Stromal cell of bone marrow (primary cell): Measurements from ENCODE around the gene NUP210.
"Not testable (repeated sequence)": the region's sequence is repeated elsewhere in the genome, so short reads cannot be mapped to it uniquely, and the experiment has no call there.

Experiments
- DNase-seq: peaks from one replicate; pipeline ENCODE4 v3.0.0-alpha.2; 2012; ENCODE audit warnings: low read depth

Gene NUP210

GRCh38 chr3:13429631-13430291 lies 9.6 kb upstream of the NUP210 start:
- DNase-seq: no peak

DNA sequence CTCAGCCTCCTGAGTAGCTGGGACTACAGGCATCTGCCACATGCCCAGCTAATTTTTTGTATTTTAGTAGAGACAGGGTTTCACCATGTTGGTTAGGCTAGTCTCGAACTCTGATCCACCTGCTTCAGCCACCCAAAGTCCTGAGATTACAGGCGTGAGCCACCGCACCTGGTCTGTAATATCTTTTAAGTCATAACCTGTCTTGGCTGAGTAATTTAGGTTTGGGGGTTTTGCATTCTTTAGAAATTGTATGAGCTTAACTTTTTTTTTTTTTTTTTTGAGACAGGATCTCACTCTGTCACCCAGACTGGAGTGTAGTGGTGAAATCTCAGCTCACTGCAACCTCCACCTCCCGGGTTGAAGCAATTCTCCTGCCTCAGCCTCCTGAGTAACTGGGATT lies 8.6 kb upstream of the NUP210 start:
- DNase-seq: not testable (repeated sequence)

DNA sequence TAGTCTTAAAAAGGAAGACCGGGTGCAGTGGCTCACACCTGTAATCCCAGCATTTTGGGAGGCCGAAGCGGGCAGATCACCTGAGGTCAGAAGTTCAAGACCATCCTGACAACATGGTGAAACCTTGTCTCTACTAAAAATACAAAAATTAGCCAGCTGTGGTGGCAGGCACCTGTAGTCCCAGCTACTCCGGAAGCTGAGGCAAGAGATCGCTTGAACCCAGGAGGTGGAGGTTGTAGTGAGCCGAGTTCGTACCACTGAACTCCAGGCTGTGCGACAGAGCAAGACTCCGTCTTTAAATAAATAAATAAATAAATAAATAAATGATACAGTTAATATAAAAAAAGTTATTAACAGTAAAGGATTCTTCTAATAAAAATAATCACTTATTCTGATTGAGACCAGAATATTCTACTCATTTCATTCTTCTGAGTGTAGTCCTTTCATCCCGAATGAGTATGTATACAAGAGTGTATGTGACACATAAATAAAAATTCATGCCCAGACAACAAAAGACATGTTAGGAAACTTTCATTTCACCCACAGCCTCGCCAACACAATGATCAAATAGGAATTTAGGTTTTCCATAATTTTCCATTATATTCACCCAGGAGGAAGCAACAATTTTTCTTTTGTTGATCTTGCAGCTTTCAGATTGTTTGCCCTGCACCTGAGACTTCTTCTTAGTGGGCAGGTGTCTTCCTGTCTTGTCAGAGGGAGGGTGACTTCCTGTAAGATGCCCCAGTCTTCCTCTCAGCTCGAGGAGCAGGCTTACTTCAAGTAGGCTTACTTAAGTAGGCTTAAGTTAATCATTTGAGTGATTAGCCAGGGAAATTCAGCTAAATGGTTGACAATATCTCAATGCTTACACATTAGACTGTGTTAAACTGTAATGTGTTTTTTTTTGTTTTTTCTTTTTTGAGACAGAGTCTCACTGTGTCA lies 7.8 kb upstream of the NUP210 start:
- no peak for DNase-seq

DNA sequence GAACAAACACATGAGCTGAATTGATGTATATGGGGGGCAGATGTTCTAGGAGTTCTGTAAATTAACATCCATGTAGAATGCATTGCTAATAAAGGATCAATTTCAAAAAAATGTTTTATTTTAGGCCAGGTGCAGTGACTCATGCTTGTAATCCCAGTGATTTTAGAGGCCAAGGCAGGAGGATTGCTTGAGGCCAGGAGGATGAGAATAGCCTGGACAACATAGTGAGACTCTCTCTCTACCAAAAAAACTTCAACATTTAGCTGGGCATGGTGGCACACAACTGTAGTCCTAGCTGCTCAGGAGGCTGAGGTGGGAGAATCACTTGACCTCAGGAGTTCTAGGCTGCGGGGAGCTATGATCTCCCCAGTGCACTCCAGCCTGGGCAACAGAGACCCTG lies 6.5 kb upstream of the NUP210 start:
- DNase-seq: no peak

- no peak for DNase-seq
Observed at GRCh38 chr3:13425689-13426088, 5.6 kb upstream of the NUP210 start.

- no peak for DNase-seq
Observed at GRCh38 chr3:13424865-13425617, 4.9 kb upstream of the NUP210 start.

DNA sequence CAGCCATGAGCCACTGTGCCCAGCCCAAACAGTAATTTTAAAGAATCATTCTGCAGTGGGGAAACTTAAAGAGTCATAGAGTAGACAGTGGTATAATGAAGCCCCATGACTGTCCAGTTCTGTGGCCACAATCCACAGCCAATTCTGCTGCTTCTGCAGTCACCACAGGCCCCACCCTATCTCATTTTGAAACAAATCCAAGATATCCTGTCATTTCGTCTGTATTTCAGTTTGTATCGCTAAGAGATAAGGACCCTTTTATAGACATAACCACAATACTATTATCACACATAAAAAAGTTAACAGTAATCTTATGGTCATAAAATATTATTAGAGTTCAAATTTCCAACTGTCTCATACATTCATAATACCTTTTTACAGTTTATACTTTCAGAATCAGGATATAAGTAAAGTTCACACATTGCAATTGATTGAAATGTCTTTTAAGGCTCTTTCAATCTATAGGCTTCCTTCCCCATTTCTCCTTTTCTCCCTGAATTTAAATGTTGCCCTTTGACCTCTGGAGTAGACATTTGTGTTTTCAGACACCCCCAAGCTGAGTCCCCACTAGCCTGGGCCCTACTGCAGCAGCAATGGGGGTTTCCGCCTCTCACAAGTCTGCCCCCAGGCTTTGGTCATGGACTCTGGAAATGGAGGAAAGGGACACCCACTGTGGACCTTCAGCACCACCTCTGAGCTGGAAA lies 4.2 kb upstream of the NUP210 start:
- no peak for DNase-seq

- DNase-seq: no peak
Observed at GRCh38 chr3:13420831-13421765, 976 bp upstream of the NUP210 start.

GRCh38 chr3:13419505-13420044 lies 547 bp downstream of the NUP210 start:
- no peak for DNase-seq

GRCh38 chr3:13417166-13417947 lies 2.8 kb downstream of the NUP210 start:
- no peak for DNase-seq

DNA sequence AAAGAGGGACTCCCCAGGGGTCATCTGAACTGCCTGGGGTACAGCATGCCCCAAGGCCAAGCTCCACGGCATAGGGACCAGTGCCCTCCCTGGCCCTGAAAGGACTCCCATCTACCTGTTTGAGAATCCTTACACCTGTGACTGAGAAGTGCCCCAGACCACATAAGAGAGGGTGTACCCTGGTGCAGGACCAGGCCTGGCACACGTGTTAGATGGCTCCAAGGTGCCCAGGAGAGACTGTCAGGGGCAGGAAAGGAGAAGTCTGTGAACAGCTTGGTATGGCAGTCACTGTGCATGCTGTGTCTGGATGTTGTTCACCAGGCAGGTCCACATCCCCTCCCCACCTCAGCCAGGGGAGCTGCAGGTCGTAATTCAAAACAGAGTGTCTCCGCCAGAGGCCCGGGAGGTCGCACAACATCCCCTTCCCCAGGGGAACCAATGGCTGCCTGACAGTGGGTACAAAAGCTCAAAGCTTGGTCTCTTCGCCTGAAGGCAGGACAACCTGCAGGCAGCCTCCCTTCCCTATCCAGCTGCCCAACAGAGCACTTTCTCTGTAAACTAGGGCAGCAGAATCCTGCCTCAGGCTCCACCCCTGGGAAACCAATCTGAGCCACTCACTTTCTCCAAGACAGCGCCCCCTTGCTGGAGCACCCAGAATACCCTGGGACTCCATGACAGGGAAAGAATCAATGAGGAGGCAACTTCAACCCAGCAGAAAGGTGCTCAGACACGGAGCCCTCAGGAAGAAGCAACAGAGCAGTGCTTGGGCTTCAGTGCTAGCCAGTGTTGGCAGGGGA lies 3.9 kb downstream of the NUP210 start:
- no peak for DNase-seq

GRCh38 chr3:13415236-13415986 lies 4.7 kb downstream of the NUP210 start:
- DNase-seq: no peak

DNA sequence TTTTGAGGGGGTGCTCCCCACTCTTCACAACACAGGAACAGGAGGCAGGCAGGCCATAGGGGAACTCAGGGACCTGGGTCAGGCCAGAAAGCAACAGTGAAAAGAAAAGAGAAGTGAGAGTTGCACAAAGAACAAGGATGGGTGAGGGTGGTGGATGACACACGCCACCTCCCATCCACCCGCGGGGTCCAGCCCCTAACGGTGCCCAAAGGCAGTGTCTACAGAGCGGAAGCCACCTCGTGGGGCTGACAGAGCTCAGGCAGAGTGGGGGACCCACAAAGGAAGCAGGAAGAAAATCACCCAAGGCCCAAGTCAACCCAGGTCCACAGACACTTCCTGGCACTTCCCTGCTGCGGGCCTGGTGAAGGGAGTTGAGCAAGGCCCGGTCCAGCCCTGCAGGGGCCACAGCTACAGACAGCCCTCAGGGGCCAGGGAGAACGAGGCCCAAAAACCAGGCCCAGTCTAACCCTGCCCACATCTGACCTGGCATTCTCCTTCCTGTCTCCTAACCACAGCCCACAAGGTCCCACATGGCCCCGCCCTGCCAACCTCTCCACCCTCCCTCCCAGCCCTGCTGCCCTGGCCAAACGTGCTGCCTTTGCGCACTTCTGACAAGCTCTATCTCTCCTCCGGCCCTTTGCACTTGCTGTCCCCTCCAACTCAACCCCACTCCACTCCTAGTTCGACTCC lies 5.9 kb downstream of the NUP210 start:
- DNase-seq: no peak

DNA sequence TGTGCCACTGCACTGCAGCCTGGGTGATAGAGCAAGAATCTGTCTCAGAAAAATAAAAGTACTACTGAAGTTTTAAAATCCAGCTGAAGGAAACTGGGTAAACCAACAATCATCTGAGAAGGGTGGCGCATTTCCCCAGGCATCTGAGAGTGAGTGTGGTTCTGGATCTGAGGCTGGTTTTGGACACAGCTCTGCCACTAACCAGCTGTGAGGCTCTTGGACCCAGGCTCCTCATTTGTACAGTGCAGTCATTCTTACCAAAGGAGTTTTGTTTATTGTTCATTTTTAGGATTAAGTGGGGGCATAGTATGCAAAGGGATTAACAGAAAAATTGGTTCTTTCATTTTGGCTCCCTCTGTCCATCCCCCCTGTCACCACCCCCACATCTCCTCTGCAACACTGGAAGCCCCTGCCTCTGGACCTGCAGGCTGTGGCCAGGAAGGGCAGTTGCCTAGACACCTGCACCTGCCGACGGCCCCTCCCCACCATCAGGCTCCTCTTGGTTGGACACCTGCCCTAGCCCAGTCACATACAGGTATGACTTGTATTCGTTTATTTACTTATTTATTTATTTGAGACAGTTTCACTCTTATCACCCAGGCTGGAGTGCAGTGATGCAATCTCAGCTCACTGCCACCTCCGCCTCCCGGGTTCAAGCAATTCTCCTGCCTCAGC lies 8.8 kb downstream of the NUP210 start:
- no peak for DNase-seq

DNA sequence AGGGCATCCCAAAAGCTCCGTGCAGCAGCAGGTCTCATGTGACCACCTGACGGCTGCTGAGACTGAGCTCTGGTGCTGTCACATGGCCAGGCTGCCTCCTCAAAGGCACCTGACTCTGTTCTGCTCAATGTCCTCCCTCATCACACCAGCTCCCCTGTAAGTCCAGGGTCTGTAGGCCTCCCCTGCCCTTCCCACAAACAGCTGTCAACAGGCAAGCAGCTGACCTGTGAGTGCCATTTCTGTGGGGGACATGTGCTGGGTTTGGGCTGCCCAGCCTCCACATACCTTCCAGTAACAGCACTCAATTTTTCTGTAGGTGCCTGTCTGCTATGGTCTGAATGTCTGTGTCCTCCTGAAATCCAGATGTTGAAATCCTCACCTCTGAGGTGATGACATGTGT lies 11.2 kb downstream of the NUP210 start:
- no peak for DNase-seq

DNA sequence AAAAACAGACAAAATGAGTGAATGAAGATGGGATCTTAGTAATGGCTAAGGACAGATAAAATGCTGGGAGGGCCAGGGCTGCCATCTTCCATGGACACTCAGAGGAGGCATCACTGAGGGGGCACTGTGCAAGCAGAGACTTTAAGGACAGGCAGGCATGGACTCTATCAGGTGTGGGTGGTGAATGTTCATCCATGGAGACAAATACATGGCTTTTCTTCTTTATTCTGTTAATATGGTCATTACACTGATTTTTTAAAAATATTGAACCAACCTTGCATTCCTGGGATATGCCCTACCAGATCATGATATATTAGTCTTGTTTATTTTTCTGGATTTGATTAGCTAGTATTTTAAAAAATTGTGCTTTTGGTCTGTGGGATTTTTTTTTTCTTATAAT lies 12.2 kb downstream of the NUP210 start:
- DNase-seq: no peak

DNA sequence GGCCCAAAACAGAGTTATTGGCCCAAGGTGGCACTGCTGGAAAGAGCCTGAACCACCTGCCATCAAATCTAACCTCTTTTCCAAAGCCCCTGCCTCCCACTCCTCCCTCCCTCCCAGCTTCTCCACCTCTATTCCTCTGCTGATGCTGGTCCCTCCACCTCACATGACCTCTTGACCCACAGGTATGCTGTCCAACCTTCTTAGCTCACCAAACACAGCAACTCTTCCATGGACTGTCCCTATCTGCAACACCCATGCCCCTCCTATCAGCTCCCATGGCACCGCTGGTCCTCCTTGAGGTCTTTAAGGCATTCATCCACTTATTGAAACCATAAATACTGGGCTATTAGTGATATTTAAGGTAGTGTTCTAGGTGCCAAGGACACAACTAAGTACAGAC lies 12.6 kb downstream of the NUP210 start:
- no peak for DNase-seq
